ENCODE data around the gene NHS. TPM values are rescaled to one million over a fixed set of nuclear protein-coding genes. Genes with fewer than 3 reads are reported as not detected.

The NHS gene
- total RNA-seq = 0.13 and 0.29 TPM in 2 replicates

GRCh38 chrX:17374619-17375366 lies at the start of gene NHS:
TSS of gene NHS (plus strand) at chrX:17375200. CDS start at chrX:17375758, 558 bp downstream.

GRCh38 chrX:17736856-17737709 lies 362.1 kb downstream of the NHS start, which contains the start of gene SCML1:
TSS of gene SCML1 (plus strand) at chrX:17737493. CDS start at chrX:17744187, 6,694 bp downstream.

Small RNA genes within 50 kb of the gene (small RNA-seq; reads per million reads assigned to genes)
- gene MIR4768 (not detected), gene RF01210 (not detected)
